GM12801 (cell line): ENCODE data around the gene IL11.

Experiments used
- TF ChIP-seq, protein P1 (sequence below): IDR thresholded peaks from one replicate; pipeline ENCODE4 v1.5.1; 2011; ENCODE audit warnings: control low read depth; ENCODE audit not compliant: insufficient read length; ENCODE audit errors: extremely low read depth

Gene IL11

DNA sequence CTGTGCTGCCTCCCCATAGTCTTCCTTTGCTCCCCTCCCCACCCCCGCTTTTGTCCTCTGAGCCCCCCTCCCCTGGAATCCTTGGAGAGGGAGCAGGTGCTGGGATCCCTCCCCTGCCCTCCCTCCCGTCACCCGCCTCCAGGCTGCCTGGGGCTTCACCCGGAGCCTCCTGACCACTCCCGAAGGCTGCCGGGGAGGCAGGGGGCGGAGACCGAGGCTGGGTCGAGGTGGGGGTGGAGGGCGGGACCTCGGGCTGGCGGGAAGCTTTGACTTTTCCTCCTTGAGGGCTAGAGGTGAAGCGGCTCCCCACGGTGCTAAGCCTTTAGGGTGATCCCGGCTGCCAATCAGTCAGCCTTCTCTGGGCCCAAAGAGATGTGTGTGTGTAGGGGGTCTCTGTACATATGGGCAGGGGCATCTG lies 29.1 kb downstream of the IL11 start:
- TF ChIP-seq, protein P1, sequence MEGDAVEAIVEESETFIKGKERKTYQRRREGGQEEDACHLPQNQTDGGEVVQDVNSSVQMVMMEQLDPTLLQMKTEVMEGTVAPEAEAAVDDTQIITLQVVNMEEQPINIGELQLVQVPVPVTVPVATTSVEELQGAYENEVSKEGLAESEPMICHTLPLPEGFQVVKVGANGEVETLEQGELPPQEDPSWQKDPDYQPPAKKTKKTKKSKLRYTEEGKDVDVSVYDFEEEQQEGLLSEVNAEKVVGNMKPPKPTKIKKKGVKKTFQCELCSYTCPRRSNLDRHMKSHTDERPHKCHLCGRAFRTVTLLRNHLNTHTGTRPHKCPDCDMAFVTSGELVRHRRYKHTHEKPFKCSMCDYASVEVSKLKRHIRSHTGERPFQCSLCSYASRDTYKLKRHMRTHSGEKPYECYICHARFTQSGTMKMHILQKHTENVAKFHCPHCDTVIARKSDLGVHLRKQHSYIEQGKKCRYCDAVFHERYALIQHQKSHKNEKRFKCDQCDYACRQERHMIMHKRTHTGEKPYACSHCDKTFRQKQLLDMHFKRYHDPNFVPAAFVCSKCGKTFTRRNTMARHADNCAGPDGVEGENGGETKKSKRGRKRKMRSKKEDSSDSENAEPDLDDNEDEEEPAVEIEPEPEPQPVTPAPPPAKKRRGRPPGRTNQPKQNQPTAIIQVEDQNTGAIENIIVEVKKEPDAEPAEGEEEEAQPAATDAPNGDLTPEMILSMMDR: no peak

DNA sequence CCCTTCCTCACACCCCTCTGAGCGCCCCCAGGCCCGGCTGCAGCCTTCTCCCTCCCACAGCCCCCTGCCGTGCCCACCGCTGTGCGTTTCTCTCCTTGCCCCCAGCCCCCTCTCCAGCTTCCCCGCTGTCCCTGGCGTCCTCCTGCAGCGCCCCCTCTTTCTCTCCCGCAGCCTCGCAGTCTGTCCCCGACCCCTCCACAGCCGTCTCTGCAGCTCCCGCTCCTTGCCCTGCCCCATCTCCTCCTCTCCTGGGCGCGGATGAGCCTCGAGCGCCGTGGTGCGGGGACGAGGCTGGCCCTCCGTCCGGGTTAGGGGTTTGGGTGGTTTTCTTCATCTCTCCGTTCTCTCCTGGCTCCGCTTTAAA lies 29.5 kb downstream of the IL11 start:
- TF ChIP-seq, protein P1: no peak

DNA sequence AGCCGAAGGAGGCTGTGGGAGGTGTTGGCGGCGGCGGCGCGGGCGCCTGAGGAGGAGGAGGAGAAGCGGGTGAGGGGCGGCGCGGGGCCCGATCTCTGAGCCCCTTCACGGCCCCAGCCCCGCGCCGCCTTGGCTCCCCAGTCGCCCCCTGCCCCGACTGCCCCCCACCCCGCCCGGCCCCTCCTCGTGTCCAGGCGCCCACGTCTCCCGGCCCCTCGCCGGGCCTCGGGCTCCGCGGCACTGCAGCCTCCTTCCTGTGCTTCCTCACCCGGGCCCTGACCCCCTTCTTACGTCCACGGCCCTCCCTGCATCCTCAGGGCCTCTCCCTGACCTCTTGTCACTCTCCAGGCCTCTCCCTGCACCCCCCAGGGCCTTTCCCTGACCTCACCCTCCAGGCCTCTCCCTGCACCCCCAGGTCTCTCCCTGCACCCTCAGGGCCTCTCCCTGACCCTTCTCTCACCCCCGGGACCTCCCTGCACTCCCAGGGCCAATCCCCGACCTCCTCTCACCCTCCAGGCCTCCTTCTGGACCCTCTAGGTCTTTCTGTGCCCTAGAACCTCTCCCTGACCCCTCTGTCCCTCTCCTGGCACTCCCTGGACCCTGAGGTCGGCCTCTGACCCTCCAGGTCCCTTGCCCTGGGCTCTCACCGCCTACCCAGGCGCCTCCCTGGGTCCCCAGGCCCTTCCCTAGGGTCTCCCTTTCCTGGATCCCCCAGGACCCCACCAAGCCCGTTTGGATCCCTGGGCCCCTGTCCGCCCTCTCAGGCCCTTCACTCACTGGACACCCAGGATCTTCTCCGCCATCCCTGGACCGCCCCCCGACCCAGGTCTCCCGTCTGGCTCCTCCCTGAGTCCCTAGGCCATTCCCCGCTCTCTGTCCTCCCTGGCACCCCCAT lies 30.1 kb downstream of the IL11 start:
- TF ChIP-seq, protein P1: no peak

- TF ChIP-seq, protein P1: no peak
Measured at GRCh38 chr19:55339105-55339888, 31.0 kb downstream of the IL11 start, which contains the start of gene KMT5C. TSS of gene KMT5C (plus strand) at chr19:55339876. CDS start at chr19:55341937, 2,061 bp downstream.

DNA sequence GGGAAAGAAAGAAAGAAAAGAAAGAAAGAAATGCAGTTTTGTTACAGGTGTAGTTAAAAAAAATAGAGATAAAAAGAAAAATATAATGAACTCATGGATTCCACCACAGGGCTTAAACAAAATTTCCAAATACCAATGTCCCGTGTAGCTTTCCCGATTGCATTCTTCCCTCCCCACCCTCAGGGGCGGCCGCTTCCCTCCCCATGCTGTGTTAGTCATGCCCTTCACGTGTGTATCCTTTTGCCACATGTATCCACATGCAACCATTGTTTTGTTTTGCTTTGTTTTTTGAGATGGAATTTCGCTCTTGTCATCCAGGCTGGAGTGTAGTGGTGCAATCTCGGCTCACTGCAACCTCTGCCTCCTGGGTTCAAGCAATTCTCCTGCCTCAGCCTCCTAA lies 34.2 kb downstream of the IL11 start:
- TF ChIP-seq, protein P1: no peak

GRCh38 chr19:55333870-55334269 lies 36.4 kb downstream of the IL11 start:
- TF ChIP-seq, protein P1: no peak

GRCh38 chr19:55325172-55325571 lies 45.1 kb downstream of the IL11 start, which contains the start of gene TMEM150B:
TSS of gene TMEM150B (minus strand) at chr19:55325341. CDS start at chr19:55321036, 4,305 bp downstream.
- TF ChIP-seq, protein P1: no peak
